Suprapubic skin (tissue), 4 donors: ENCODE data around the gene NDUFAF2.

Source experiments
- EP300 ChIP-seq: sonication (generic); formaldehyde crosslinking; IDR thresholded peaks from one replicate; pipeline ENCODE4 v1.6.1; 2017; ENCODE audit warnings: antibody characterized with exemption
- POLR2A ChIP-seq, 2 donors: fragments of 450-650 bp; IDR thresholded peaks; one replicate each; pipeline ENCODE4 v1.6.1; 2017; ENCODE audit warnings: antibody characterized with exemption in 2 of 2, mild to moderate bottlenecking in 2 of 2, moderate library complexity in 2 of 2
- POLR2AphosphoS5 ChIP-seq, 3 donors: sonication (generic); formaldehyde crosslinking; IDR thresholded peaks; one replicate each; pipeline ENCODE4 v1.6.1; 2017; ENCODE audit warnings: antibody characterized with exemption in 3 of 3
- TF ChIP-seq, protein P1 (sequence below), 2 donors: fragments of 200-600 bp in 1 of 2; fragments of 450-650 bp in 1 of 2; sonication (generic) in 1 of 2; IDR thresholded peaks; one replicate each; pipeline ENCODE4 v1.5.1; 2016 to 2019; ENCODE audit warnings: antibody characterized with exemption in 2 of 2, mild to moderate bottlenecking in 1 of 2, moderate library complexity in 1 of 2

GRCh38 chr5:61180886-61181285 is 235.9 kb downstream of the NDUFAF2 start:
- TF ChIP-seq, protein P1, sequence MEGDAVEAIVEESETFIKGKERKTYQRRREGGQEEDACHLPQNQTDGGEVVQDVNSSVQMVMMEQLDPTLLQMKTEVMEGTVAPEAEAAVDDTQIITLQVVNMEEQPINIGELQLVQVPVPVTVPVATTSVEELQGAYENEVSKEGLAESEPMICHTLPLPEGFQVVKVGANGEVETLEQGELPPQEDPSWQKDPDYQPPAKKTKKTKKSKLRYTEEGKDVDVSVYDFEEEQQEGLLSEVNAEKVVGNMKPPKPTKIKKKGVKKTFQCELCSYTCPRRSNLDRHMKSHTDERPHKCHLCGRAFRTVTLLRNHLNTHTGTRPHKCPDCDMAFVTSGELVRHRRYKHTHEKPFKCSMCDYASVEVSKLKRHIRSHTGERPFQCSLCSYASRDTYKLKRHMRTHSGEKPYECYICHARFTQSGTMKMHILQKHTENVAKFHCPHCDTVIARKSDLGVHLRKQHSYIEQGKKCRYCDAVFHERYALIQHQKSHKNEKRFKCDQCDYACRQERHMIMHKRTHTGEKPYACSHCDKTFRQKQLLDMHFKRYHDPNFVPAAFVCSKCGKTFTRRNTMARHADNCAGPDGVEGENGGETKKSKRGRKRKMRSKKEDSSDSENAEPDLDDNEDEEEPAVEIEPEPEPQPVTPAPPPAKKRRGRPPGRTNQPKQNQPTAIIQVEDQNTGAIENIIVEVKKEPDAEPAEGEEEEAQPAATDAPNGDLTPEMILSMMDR (IDR thresholded peaks at IDR 0.05), result no peak
- TF ChIP-seq EP300 (no peak), POLR2AphosphoS5 (IDR thresholded peaks at IDR 0.05) (no peak), POLR2A (IDR thresholded peaks at IDR 0.05) (no peak)
